Dedifferentiated amniotic fluid mesenchymal stem cell (primary cell): ENCODE data around the gene PLEKHM2.

Source experiments
- DNase-seq: peaks from one replicate; pipeline ENCODE4 v3.0.0-alpha.2; 2016; ENCODE audit errors: extremely low spot score

The PLEKHM2 gene

DNA sequence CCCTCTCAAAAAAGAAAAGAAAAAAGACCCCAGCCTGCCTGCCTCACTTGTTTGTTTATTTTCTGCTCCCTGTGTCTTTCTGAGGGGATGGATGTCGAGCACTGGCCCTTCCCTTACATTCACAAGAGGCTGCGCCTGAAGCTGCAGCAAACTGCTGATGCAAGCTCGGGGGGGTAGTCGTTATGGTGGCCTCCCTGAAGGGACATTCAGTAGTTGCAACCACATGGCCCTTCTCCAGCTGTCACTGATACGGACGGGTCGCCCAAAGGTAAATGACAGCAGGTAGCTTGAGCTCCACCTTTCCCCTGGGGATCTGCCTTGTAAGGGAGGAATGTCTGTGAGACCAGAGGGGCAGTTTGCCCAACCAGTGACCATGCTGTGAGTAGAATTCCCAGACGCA lies 17.7 kb downstream of the PLEKHM2 start:
- DNase-seq: no peak

DNA sequence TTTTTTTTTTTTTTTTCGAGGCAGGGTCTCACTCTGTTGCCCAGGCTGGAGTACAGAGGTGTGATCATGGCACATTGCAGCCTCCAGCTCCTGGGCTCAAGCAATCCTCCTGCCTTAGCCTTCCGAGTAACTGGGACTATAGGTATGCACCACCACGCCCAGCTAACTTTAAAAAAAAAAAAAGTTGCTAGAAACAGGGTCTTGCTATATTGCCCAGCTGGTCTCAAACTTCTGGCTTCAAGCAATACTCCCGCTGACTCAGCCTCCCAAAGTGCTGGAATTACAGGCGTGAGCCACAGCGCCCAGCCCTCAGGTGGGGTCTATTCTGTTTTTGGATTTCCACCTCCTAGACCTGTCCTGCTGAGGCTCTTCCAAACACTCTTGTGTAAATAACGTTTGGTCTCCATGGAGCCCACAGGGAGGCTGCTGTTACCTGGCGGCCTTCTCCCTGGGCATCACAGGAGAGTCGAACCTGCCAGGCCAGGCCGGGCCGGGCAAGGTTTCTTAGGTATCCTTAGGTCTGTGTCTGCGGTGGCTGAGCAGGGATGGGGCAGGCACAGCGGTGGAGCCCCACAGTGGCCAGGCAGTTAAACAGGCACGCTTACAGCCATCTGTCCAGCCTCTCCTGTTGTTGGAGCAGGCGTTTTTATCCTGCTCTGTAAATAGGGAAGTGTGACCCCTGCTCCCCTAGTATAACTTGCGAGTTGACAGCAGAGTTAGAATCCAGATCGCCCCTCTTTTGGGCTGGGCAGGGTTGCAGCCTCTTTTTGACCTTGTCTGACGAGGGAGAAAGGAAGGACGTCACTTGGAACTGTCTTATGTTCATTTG lies 18.8 kb downstream of the PLEKHM2 start:
- no peak for DNase-seq

DNA sequence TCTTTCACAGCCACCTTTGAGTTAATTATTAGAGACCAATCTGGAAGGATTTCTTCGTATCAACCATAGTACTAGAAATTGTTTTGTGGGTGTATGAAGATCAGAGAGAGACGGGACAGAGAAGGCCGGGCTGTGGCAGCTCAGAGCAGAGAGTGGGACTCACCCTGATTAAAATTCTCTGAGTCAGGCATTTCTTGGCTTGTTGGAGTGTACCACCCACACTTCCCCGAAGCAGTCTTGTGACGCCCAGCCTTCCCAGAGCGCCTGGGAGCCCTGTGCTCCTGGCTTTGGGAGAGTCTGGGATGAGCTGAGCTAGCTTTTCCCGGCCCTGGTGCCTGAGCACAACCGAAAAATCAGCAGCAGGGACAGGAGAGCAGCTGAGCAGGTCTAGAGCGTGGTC lies 19.4 kb downstream of the PLEKHM2 start:
- DNase-seq: peak; percentile 91

DNA sequence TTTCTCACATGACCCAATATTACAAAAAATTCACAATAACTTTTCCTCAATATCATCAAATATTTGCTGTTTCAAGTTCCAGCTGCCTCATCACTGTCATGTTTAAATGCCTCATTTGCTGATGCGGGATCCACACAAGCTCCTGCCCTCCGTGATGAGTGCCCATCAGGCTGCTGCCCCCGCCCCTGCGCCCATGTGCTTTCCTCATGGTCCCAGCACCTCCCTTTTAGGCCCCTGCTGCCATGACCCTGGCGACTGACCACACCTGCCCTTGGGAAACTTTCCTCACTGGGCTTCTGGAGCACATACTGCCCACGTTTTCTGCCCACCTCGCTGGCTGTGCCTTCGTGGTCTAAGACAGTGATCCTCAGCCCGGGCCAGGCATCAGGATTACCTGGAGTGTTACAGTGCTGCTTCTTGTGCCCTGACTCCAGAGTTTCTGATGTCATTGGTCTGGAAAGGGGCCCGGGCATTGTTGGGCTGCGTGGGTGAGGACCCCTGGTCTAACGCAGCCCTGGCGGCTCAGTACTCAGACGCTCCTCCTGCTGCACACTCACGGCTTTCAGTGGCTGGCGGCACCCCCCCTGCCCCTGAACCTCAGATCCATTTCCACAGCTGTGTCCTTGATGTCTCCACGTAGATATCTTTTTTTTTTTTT lies 20.5 kb downstream of the PLEKHM2 start:
- DNase-seq: no peak

DNA sequence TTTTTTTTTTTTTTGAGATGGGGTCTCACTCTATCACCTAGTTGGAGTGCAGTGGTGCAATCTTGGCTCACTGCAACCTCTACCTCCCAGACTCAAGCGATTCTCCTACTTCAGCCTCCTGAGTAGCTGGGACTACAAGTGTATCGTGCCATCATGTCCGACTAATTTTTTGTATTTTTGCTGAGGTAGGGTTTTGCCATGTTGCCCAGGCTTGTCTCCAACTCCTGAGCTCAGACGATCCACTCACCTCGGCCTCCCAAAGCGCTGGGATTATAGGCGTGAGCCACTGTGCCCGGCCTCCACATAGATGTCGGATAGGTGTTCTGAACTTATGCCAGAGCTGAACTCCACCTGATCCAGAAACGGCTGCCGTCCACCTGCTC lies 21.1 kb downstream of the PLEKHM2 start:
- DNase-seq: no peak

DNA sequence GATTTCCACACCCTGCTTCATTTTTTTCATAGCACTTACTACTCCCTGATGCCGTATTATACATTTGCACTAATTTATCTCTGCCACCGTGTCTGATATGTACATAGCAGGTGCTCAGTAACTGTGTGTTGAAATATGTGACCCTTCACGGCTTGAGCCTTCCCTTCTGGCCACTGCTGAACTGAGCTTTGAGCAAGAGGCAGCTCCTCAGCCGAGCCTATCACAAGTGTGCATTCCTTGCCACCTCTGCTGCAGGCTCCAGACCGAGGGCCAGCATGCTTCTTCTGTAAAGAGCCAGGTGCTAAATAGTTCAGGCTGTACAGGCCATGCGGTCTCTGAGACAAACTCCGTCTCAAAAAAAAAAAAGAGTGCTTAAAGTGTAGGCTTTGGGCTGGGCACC lies 22.6 kb downstream of the PLEKHM2 start:
- no peak for DNase-seq

DNA sequence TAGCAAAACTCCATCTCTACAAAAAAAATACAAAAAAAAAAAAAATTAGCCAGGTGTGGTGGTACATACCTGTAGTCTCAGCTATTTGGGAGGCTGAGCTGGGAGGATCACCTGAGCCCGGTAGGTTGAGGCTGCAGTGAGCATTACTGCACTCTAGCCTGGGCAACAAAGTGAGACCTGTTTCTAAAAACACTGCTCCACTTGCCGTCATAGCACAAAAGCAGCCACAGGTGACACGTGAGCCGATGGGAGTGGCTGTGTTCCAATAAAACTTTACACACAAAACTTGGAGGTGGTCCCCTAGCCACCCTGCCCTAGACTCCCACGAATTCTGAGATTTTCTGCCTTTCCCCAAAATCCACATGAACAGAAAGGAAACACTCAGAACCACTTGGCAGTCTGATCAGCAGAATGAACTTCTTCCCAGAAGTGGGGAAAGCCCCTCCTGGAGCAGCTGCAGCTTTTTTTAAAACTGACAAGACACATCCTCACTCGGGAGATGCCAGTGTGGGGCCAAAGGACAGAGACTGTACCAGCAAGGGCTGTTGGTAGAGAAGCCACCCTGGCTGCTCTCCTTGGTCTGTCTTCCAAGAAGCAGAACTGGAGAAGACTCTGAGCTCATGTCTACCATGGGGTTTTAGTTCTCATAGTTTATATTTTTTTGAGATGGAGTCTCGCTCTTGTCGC lies 23.3 kb downstream of the PLEKHM2 start:
- no peak for DNase-seq

DNA sequence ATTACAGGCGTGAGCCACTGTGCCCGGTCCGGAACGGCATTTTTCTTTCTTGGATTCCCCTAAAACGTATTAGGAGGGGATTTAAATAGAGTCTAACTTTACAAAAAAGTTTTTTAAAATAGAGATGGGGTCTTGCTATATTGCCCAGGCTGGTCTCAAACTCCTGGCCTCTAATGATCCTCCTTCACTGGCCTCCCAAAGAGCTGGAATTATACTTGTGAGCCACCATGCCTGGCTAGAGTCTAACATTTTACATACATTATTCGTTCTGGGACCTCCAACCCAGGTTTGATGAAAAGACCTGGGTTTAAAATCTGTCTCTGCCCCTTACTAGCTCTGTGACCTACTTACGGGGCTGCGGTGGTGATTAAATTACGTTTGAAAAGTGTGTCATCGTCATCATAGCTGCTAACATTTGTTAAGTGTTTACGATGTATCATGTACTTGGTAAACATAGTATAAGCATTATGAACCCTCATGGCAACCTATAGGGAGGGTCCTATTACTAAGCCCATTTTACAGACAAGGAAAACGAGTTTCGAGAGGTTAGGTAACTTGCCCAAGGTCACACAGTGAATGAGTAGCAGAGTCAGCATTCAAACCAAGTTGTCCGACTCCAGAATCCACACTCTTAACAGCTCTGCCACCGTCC lies 24.5 kb downstream of the PLEKHM2 start:
- no peak for DNase-seq

DNA sequence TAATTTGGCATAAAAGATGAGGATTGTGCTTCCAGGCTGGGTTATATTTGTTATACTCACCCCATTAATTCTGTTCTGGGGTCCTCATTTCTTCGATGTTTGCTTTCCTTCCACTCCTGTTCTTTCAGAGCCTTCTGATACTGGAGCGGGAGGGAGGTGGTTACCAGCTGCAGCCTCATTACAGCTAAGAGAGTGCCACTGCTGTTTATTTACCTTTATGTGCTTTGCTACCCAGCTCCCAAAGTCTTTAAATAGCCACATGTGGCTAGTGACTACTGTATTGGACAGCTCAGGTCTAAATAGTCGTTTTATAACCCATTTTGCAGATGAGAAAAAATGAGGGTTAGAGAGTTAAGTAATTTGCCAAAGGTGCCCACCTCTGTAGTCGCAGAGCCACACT lies 25.1 kb downstream of the PLEKHM2 start:
- DNase-seq: no peak

DNA sequence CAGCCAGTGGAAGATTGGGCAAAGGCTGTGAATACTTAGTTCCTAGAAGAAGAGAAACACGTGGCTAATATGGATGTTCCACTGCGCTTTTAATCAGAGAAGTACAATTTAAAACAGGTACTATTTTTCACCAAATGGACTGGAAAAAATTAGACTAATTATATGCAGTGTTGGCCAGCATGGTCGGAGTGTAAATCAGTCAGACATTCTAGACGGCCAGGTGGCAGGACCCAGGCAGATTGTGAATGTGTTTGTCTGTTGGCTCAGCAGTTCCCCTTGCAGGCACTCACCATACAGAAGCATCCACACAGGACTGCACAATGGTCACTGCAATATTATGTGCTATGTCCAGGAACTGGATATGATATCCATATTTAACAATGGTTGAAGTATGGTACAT lies 28.0 kb downstream of the PLEKHM2 start:
- DNase-seq: no peak

DNA sequence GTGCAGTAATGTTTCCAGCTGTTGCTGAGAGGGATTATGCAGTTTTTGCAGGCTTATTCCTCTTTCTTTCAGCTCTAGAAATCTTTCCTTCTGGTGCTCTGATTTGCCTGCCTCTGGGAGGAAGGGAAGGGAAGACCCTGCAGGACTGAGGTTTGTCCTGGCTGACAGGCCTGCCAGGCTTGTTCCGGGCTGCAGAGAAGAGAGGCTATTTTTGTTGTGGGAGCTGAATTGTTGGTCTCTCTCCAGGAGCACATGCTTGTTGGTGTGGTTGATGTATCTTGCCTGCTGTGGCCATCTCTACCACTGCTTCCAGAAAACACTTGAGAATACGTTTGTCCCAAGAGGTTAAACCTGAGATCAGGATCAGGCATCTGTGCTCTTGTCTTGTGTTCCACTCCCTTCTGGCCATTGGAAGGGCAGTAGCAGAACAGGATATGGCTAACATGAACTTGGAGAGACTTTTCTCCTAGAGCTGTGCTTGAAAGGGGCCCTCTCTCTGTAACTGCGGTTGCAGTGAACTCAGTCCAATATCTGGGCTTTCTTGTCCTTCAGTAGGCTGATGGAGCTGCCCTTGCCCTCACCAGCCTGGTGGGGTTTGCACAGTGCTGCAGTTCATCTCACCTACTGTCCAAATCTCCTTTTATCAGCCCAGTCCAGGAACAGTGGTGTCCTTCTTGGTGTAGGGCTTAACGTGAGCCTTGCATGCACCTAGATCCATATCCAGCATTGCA lies 30.5 kb downstream of the PLEKHM2 start:
- DNase-seq: peak; percentile 29

DNA sequence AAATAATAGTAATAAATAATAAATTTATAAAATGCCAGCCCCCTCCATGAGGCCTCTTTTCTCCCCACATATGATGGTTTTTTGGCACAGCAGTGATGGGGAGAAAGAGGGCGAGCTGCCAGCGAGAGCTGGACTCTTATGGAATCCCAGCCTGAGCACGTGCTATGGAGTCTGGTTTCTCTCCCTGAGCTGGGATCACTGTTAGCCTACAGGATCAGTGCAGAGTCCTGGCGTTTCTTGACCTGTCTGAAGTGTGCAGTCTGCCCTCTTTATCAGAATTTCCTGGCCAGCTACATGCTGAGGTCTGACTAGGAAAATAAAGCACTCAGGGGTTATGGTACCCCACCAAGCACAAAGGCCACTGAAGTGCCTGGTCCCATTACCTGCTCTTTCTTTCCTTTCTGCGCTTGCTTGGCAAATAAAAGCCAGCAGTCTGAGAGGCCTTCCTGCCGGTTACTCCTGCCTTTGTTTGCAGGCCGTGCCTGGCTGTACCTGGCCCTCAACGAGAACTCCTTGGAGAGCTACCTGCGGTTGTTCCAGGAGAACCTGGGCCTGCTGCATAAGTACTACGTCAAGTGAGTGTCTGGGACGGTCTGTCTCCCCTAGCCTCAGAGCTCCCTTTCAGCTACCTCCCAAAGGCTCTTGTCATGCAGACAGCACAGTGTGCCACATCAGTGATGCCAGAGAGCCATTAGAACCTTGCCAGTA lies 33.5 kb downstream of the PLEKHM2 start:
- no peak for DNase-seq

DNA sequence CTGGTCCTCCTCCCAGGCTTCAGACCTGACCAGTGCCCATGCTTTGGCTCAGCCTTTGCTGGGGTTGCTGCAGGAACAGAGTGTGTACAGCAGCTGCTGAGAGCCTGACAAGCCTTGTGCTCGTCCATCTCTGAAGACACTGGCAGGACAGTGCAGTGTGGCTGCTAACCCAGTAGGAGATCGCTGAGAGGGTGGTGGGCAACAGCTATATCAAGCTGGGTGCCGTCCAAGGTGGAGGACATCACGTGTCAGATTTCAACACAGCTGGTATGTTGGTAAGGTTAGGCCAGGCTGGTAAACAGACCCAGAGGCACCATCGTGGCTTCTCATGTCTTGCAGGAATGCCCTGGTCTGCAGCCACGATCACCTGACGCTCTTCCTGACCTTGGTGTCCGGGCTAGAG lies 34.1 kb downstream of the PLEKHM2 start:
- DNase-seq: no peak

DNA sequence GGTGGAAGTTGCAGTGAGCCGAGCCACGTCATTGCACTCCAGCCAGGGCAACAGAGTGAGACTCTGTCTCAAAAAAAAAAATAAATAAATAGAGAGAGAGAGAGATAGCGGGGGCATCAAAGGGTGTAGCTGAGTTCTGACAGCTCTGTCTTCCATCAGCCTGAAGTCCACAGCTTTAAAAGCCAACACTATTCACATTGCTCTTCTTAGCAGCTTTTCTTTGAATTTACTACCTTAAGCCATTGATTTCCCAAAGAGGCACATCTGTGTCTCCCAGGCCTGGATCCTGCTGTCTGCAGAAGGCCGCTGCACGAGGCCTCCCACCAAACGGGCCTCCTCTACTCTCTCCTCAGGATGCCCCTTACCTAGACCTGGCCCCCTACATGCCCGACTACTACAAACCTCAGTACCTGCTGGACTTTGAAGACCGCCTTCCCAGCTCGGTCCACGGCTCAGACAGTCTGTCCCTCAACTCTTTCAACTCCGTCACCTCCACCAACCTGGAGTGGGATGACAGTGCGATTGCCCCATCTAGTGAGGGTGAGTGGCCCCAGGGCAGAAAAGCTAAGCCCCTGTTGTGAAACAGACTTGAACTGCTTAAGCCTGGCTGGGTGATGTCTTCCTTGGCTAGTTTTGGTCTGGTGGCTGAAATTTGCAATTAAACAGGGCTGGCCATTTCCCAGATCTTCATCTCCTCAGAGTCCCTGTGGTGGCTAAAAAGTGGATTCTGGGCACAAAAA lies 35.4 kb downstream of the PLEKHM2 start:
- no peak for DNase-seq

DNA sequence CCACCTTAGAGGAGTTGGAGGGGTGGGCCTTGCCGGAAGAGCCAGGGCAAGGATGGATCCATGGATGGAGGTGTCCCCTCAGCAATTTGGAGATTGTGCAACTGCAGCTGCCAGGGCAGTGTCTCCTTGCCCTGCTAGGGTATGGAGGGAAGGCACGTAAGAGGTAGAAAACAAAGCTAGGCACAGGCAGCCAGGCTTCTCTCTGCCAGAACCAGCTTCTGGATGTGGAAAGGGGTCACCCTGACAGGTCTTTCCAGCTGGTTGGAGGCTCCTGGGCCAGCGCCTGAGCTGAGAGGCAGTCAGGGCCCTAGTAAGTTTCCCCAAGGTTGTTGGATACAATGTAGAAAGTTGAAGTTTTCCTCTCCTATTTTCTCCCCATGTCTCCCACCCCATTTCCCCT lies 36.7 kb downstream of the PLEKHM2 start:
- no peak for DNase-seq

DNA sequence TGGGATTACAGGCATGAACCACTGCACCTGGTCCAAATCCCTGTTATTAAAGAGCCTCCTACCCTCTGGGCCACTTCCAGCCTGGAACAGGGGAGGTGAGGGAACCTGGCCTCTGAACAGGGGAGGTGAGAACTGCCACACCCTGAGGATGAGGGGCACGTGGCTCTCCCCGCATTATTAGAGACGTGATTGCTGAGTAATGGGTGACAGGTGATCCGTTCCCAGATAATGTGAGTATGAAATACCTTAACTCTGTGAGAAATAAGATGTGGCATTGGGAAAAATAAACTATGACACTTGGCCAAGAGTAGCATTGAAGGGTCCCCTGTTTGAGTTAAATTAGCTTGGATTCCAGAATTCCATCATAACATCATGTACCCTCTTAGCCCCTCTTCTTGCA lies 38.3 kb downstream of the PLEKHM2 start:
- no peak for DNase-seq

DNA sequence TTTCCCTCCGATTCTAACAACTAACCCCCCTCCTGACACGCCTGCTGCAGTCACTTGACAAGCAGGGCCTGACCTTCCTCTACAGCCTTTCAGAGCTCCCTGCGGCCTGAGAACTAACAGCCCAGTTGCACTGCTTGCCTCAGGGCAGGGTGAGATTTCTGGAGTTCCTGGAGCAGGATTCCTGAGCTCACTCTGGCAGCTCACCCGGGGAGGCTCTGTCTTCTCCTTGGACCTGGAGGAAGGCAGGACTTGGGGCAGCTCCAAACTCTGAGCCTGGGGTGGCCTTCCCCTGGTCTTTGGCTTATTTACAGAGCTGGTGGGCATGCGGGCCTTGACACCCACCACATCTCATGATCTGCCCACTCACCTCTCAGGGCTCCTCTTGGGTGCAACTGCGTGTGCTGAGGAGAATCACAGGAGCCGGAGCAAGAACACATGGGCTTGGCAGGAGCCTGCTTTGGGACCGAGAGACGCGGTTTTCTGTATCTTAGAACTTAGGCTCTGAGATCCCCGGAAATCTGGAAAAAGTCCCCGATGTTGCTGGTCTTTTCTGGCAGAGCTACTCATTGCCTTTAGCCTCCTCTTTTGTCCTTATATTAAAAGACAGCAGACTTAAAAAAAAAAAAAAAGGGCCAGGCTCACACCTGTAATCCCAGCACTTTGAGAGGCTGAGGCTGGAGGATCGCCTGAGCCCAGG lies 38.9 kb downstream of the PLEKHM2 start:
- DNase-seq: no peak

DNA sequence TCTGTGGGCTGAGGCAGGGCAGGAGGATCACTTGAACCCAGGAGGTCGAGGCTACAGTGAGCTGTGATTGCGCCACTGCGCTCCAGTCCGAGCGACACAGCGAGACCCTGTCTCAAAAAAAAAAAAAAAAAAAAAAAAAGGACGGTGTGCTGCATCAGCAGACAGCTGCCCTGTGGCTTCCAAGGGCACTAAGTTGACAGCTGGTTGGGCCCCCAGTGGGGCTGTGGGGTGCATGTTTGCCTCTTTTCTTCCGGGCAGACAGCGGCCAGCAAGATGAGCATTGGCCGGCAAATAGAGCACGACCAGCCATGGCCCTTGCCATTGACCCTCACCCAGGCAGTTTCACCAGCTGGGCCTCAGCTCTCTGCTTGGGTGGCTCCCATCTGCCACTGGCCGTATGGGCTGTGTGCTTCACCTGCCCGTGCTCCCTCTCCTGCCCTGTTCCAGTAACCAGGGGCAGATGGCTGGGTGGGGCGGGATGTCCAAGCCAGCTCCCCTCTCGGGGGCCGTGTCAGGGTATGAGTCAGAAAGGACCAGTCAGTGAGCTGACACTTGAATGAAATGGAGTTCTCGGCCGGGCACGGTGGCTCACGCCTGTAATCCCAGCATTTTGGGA lies 39.6 kb downstream of the PLEKHM2 start:
- DNase-seq: no peak
